HG03571 (cell line): ENCODE data around the gene CCDC86.

ENCODE experiments used
- ATAC-seq: cut with Tn5 transposase; IDR thresholded peaks from one replicate; pipeline ENCODE4 v1.9.1; 2021; ENCODE audit not compliant: unreplicated experiment

CCDC86 gene

GRCh38 chr11:60852117-60852981 is 10.4 kb downstream of the CCDC86 start:
- no peak for ATAC-seq

DNA sequence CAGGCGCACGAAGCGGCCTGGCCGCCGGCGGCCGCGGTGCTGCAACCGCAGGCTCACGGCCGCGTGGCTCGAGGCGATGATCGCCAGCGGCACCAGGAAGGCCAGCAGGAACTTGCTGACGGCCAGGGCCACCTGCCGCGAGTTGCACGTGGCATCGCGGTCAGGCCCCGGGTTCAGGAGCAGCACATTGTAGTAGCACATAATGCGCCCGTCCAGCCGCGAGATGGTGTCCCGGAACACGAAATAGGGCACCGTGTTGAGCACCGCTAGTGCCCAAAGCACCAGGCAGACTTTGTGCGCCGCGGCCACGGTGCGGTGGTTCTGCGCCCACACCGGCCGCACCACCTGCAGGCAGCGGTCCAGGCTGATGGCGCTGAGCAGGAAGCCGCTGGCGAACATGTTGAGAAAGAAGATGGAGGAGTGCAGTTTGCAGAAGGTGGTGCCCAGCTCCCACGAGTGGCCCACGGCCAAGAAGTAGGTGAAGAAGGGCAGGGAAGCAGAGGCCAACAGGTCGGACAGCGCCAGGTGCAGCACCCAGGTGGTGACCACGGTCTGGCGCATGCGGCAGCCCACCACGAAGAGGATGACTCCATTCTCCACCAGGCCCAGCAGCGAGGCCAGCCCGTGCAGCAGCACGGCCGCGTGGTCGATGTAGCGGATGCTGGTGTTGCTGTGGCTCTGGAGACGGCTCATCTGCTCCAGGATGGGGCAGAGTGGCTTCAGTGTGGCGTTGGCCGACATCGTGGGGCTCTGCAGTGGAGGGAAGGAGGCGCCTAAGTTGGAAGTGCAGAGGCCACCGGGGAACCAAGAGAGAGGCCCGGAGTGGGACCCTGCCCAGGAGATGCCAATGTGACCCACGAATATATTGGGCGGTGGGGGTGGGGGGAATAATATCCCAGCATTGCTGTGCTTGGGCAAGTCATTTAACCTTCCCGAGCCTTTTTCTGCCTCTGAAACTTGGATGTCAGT is 11.4 kb downstream of the CCDC86 start:
- no peak for ATAC-seq

GRCh38 chr11:60854140-60854846 is 12.4 kb downstream of the CCDC86 start:
- ATAC-seq, result no peak

DNA sequence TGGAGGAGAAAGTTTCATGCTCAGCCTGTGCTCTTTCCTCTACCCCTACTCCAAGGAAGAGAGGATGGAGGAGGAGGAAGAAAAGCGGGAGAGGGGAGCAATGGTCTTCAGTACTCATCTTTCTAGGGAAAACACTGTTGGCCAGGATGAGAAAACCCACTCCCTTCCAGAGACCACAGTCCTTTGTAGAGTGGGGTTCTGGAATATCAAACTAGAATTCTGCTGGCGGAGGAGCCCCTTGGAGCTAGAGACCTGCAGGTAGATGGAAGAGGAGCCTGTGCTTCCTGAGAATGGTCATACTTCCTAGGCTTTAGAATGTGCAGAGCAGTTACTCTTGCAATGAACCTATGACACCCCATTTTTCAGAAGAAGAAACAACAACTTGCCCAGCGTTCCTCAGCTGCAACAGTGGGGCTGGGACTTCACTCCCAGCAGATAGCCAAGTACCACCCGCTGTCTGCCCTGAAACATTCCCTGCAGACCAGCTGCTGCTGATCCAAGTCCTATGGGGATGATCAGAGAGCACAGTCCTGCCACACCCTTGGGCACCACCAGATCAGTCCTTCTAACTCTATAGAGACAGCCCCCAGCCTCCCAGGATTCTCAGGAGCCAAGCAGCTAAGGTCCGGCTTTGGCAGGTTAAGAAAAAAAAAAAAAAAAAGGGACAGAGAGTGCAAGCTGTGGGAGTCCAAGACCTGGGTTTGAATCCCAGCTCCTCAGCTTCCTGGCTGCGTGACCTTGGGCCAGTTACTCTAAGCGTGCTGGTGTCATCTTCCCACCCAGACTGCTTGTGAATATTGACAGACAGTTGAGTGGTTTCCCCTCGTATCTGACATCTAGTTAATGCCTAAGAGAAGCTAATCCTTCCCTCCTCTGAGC is 13.2 kb downstream of the CCDC86 start:
- ATAC-seq, result no peak

- ATAC-seq, result no peak
These were observed 14.1 kb downstream of the CCDC86 start, which contains the start of gene PTGDR2 for GRCh38 chr11:60855726-60856633. PTGDR2 (minus strand) TSS chr11:60855950; CDS start chr11:60853722, 2,228 bp downstream.

GRCh38 chr11:60857378-60858232 is 15.7 kb downstream of the CCDC86 start:
- no peak for ATAC-seq

DNA sequence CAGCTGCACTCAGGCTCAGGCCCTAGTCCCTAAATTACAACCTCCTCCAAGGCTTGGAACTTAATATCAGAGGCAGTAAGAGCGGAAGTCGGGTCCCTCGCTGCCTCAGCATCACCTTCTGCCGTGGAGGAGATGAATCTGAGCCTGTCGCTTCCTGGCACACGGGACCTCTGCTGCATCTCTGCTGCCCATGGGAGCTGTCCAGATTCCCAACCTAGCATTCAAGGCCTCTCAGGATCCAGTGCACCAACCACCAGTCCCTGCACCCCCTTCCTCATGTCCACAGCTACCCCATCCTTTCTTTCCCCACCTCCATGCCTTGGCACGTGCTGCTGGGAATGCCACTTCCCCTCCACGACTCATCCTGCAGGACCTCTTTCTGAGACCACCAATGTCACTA is 16.3 kb downstream of the CCDC86 start:
- ATAC-seq, result no peak

DNA sequence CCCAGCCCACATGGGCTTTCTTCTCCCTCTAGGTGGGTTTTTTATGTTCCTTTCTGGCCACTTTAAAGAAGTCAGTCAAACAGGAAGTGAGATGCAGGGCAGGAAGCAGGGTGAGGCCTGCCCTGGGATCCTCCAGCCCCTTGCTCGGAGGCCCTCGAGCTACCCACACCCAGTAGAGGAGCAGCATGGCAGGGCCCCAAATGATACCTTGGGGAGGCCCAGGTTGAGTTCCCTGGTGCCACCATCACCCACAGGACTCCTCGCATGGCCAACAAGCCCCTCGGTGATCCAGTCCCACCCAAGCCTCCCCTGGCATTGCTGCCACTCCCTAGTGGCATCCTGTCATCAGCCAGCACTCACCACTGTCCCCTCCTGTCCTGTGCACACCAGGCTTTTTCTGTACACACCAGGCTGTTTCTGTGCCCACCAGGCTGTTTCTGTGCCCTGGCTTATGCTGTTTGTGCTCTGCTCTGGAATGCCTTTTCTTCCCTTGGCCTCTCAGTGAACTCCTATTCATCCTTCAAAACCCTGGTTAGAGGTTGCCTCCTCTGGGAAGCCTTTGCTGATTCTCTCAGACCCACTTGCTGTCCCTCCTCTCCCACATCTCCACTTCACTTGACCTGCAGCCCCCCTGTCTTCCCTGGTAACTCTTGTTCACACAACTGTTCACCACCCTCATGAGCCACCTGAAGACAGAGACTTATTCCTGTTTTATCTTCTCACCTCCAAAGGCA is 17.0 kb downstream of the CCDC86 start:
- ATAC-seq, result no peak

DNA sequence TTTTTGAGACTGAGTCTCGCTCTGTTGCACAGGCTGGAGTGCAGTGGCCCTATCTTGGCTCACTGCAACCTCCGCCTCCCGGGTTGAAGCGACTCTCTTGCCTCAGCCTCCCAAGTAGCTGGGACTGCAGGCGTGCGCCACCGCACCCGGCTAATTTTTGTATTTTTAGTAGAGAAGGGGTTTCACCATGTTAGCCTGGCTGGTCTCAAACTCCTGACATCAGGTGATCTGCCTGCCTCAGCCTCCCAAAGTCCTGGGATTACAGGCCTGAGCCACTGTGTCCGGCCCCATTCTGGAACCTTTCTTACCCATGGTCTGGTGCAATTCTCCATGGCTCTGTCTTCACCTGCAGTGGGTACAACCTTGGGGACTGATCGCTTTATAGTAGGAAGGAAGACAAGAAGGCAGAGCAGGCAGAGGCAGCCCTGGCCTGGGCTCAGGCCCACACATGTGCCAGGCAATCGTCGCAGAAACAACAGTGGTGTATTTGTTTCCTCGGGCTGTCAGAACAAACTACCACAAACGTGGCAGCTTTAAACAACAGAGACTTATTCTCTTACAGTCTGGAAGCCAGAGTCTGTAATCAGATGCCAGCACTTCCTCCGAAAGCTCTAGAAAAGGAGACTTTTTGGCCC is 17.8 kb downstream of the CCDC86 start:
- ATAC-seq, result no peak

- no peak for ATAC-seq
These were observed 19.0 kb downstream of the CCDC86 start for GRCh38 chr11:60860943-60861342.

- no peak for ATAC-seq
These were observed 20.3 kb downstream of the CCDC86 start for GRCh38 chr11:60862171-60862570.

GRCh38 chr11:60863550-60864521 is 21.9 kb downstream of the CCDC86 start:
- no peak for ATAC-seq

DNA sequence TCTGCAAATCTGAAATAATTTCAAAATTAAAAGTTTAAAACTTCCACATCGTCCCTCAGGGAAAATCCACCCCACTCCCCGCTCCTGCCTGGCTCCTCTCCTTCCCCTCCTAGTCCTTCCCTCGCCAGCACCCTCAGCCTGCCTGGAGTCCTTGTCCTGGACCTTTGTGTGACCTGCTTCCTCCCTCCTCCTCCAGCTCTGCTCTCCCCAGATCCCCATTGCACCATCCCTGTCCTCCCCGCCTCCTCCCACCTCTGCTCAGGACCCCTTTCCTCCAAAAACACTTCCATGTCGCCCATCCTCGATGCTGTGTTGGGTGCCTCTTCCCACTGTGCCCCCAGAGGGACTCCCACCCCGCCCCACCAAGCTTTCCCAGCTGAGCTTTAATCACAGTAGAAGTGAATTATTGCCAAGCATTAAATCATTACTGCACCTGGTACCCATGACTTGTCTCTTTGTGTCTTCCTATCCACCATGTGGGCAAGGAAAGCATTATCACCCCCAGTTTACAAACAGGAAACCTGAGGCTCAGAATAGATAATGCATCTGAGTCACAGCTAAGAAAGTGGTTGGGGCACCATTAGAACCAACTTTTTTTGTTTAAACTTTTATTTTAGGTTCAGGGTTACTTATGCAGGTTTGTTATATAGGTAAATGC is 23.1 kb downstream of the CCDC86 start:
- no peak for ATAC-seq

DNA sequence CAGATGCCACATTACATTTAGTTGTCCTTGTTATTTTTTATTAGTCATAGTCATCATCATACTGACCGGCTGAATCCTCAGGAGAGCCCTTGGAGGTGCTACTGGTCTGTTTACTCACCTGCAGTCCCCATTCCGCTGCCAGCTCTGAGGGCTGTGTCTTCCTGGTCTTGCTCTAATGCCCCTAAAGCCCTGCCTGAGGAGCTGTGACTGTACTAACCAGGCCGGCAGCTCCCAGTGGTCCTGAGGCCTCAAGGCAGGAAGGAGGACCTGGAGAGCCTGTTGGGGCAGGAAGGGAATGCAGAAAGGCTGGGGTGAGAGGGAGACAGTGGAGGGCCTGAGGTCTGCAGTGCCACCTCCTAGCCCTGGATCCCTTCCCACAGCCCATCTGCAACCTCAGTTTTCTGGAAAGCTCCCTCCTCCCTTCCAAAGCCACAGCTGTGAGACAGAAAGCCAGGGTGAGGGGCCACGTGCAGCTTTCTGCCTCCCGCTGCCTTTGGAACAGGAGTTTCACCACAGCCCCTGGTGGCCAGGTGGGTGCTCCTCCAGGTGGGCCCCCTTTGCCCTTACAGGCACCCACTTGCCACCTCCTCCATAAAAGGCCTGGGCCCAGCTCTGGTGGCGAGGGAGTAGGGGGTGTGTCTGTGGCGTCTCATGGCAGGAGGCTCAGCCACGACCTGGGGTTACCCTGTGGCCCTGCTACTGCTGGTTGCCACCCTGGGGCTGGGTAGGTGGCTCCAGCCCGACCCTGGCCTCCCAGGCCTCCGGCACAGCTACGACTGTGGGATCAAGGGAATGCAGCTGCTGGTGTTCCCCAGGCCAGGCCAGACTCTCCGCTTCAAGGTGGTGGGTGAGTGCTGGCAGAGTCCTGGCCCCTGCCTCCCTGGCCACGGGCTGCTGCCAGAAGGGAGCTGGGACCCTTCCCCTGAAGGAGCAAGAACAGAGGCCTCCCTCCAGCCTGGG is 25.3 kb downstream of the CCDC86 start, which contains the start of gene ZP1:
Gene ZP1 (plus strand): TSS at position 632 of the 960 bp plus-strand sequence. CDS start 20 bp downstream, at position 652.
- ATAC-seq, result no peak
